Fibroblast of the aortic adventitia (primary cell): ENCODE results near the gene MYL4. TPM values are rescaled to one million over a fixed set of nuclear protein-coding genes. Genes with fewer than 3 reads are reported as not detected.
"Not testable (repeated sequence)": the region's sequence is repeated elsewhere in the genome, so short reads cannot be mapped to it uniquely, and the experiment has no call there.

Experiments
- DNase-seq: peaks from one replicate; pipeline ENCODE4 v3.0.0-alpha.2; 2010; ENCODE audit warnings: low read depth
- H3K4me3 ChIP-seq: 2 replicates; pipeline ENCODE4 v1.5.1; 2011; ENCODE audit warnings: low read depth, mild to moderate bottlenecking, control low read depth, low read length, moderate library complexity
- CTCF ChIP-seq: IDR thresholded peaks from 2 replicates; pipeline ENCODE4 v1.5.1; 2011; ENCODE audit warnings: mild to moderate bottlenecking, low read length, control low read depth, inconsistent platforms; ENCODE audit not compliant: insufficient read depth
- total RNA-seq: library from RNA; depleted of rRNA; stranded (reverse); fragments of >200 nt; gene quantifications from 2 replicates; pipeline ENCODE4 v1.2.3, GENCODE V29; 2012; ENCODE audit warnings: low replicate concordance

MYL4 gene
- total RNA-seq, 1 donor: not detected

GRCh38 chr17:47257651-47258339 is 48.6 kb downstream of the MYL4 start:
- H3K4me3 ChIP-seq: no peak overlapping the region
- TF ChIP-seq CTCF: no peak
- peak; percentile 67 for DNase-seq

GRCh38 chr17:47262586-47262985 is 53.4 kb downstream of the MYL4 start:
- H3K4me3 ChIP-seq: no peak overlapping the region
- no peak for DNase-seq

GRCh38 chr17:47264166-47264565 is 55.0 kb downstream of the MYL4 start:
- no peak for TF ChIP-seq CTCF
- DNase-seq: no peak
- no peak overlapping the region for H3K4me3 ChIP-seq

More at GRCh38 chr17:47262586-47262985, 53.4 kb downstream of the MYL4 start:
- no peak for TF ChIP-seq CTCF

GRCh38 chr17:47265983-47266541 is 56.9 kb downstream of the MYL4 start:
- TF ChIP-seq CTCF: no peak
- DNase-seq: peak; percentile 75
- no peak overlapping the region for H3K4me3 ChIP-seq

DNA sequence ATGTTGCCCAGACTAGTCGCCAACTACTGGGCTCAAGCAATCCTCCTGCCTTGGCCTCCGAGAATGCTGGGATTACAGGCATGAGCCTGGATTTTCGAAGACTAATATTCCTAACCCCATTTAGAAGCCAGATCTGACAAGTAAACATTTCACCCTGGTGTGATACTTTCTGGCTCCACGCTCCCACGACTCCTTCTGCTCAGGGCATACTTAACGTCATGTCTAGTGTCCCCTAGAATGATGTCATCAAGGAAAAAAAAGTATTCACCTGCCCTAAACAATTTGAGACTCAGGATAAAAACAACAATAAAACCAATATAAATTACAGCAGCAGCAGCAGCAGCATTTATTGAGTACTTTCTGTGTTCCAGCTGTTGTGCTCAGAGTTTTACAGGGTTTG is 57.6 kb downstream of the MYL4 start:
- TF ChIP-seq CTCF: no peak
- DNase-seq: no peak
- H3K4me3 ChIP-seq: no peak overlapping the region

- no peak for TF ChIP-seq CTCF
- no peak overlapping the region for H3K4me3 ChIP-seq
These were observed 58.2 kb downstream of the MYL4 start for GRCh38 chr17:47267354-47267828.

DNA sequence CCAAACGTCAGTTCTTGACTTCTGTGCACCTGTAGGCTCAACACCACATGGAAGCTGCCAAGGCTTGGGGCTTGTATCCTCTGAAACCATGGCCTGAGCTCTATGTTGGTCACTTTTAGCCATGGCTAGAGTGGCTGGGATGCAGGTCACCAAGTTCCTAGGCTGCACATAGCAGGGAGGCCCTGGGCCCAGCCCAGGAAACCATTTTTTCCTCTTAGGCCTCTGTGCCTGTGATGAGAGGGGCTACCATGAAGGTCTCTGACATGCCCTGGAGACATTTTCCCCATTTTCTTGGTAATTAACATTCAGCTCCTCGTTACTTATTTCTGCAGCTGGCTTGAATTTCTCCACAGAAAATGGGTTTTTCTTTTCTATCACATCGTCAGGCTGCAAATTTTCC is 59.8 kb downstream of the MYL4 start:
- DNase-seq, H3K4me3 ChIP-seq: not testable (repeated sequence)

More at GRCh38 chr17:47267354-47267828, 58.2 kb downstream of the MYL4 start:
- peak; percentile 72 for DNase-seq

GRCh38 chr17:47269561-47270280 is 60.6 kb downstream of the MYL4 start:
- DNase-seq, H3K4me3 ChIP-seq: not testable (repeated sequence)
